Measurements from ENCODE around the gene RBM24.

DNA sequence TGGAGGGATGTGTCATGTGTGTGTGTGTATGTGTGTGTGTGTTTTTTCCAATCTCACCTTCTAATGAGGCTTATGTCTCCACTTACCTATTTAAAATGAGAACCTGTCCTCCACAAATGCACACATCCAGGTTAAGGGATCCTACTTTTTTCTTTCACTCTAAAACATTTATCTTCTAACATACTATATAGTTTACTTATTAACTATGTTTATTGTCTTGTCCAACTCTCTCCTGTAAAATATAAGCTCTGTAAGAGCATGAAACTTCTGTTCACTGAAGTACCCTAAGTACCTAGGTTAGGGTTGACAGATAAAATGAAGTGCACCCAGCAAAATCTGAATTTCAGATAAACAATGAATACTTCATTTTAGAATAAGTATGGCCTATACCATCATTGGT, 29.2 kb upstream of the RBM24 start:
- TF ChIP-seq CTCF (IDR thresholded peaks at IDR 0.05; ENCODE audit: borderline replicate concordance, extremely low read depth, low read length, poor library complexity, severe bottlenecking) (no peak), EZH2 (IDR thresholded peaks at IDR 0.05; ENCODE audit: borderline replicate concordance, low read depth, low read length, severe bottlenecking) (no peak)
